NOMO-1 treated with dmso at 0.1 percent for 144 hours (cell line): ENCODE data around the gene CXCR3.
"Not testable (repeated sequence)": the region's sequence is repeated elsewhere in the genome, so short reads cannot be mapped to it uniquely, and the experiment has no call there.

Source experiments
- DNase-seq: peaks from one replicate; lab custom pipeline; 2025; ENCODE audit not compliant: unreplicated experiment; lab: John Stamatoyannopoulos, UW

CXCR3 gene

DNA sequence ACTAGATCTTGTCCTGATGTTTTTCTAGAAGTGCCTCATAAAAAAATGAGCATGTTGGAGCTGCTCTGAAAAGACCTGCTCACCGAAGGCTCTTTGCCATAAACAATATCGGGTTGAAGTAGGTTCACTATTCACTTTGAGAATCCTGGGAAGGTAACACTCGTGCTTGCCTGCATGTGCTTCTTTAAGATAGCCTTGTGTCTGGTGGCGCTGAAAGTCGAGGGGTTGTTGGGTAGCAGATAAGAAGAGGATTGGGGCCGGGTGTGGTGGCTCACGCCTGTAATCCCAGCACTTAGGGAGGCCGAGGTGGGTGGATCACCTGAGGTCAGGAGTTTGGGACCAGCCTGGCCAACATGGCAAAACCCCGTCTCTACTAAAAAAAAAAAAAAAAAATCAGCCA lies 6.6 kb downstream of the CXCR3 start:
- DNase-seq = not testable (repeated sequence)

DNA sequence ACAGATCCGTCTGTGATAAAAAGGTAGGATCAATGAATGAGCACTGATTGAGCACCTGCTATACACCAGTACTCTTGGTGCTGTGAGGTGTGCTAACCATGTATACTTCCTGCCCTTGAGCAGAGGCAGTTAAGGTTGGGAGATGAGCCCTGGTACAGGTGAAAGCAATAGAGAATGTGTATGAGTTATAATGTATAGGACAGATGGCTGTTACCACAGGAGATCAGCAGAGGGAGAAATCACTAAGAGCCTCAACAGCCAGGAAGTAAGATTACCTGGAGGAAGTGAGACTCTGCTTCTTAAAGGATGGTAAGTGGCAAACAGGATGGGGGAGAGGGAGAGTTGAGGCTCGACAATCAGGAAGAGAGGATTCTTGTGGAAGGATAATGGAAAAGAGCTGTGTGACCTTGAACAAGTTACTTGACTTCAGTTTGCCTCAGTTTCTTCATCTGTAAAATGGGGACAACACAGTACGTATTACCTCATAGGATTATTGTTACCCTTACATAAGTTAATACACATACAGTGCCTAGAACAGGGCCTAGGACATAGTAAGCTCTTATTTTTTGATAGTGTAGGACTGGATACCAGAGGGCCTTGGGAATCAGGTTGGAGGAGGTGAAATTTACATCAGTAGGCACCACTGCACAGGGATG lies 9.1 kb downstream of the CXCR3 start:
- DNase-seq = no peak

DNA sequence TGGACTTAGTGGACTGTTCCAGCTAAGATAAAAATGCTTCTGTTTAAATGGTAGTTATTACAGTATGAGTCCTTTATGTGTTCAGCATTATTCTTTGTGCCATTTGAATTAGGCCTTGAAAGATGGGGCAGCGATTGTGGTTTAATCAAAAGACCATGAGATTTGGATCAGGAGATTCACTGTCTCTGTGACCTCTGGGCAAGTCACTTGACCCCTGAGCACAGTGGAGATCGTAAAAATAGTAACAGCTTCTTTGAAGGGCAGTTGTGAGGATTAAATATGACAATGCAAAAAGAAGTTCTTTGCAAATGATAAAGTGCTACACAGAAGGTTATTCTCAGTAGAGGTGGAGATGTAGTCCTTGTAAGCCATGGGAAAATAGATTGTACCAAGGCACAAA lies 10.8 kb downstream of the CXCR3 start:
- no peak for DNase-seq

DNA sequence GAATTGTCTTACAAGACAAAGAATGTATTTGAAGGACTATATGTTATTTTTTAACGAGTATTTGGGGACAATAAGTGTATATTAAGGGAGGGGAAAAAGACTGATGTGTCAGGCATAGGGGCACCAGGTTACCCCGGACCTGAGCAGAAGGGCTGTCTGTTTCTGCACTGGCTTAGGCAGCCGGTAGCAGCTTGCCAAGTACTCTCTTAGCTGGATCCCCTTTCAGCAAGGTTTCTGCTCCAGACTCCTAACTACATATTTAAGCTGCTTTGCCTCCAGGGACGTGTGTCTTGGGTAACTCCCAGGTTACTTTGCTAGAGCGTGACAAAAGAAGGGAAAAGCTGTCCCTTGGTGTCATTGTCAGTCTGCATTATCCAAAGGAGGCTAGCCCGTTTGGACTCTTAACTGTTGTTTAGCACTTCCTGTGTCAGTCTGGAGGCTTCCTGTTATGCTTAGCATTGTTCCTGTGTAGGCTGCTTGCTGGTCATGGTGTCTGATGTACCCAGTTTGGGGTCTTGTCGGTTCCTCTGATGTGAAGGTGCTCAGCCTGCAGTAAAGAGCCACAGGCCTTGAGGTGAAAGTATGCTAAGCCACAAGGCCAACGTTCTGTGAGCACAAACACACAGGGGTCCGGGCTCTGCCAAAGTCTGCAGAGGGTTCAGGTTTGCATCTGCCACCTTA lies 11.6 kb downstream of the CXCR3 start:
- no peak for DNase-seq

DNA sequence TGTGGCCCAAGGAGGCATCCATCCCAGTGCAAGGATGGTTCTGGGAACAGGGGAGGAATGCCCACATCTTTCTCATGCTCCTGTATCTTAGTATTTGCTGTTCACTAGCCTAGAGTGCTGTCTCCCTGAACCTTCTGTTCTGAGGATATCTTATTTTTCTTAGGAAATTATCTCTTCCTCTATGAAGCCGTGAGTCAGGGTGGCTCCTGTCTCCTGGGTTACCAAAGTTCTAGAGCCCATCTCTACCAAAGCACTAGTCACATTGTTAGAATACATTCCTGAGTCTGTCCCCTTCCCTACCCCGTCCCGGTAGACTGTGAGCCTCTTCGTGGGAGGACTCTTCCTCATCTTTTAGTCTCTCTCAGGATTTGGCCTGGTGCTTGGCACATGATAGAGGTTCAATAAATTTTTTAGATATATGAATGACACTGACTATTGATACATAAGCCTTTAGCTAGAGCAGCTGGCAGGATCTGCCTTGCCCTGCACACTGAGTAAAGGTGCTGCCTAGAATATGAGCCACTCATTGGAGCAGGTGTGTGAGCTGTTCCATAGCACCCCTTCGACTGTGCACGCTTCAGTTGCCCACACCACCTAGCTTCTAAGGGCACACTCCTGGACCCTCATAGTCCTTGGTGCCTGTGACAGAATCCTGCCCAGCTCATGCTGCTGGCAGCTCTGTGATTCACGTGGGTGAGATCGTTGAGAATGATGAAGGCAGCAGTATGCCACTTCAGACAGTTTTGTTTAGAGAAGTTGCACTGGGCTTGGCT lies 13.3 kb downstream of the CXCR3 start:
- no peak for DNase-seq

DNA sequence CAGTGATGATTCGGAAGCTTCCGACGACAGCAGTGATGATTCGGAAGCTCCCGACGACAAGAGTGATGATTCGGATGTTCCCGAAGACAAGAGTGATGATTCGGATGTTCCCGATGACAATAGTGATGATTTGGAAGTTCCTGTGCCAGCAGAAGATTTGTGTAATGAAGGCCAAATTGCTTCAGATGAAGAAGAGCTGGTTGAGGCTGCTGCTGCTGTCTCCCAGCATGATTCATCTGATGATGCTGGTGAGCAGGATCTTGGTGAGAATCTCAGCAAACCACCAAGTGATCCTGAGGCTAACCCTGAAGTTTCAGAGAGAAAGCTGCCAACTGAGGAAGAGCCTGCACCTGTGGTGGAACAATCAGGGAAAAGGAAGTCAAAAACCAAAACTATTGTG lies 14.2 kb downstream of the CXCR3 start:
- no peak for DNase-seq

DNA sequence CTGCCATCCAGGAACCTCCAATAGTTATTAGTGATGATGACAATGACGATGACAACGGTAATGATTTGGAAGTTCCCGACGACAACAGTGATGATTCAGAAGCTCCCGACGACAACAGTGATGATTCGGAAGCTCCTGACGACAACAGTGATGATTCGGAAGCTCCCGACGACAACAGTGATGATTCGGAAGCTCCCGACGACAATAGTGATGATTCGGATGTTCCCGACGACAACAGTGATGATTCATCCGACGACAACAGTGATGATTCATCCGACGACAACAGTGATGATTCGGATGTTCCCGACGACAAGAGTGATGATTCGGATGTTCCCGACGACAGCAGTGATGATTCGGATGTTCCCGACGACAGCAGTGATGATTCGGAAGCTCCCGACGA lies 14.7 kb downstream of the CXCR3 start:
- no peak for DNase-seq

DNA sequence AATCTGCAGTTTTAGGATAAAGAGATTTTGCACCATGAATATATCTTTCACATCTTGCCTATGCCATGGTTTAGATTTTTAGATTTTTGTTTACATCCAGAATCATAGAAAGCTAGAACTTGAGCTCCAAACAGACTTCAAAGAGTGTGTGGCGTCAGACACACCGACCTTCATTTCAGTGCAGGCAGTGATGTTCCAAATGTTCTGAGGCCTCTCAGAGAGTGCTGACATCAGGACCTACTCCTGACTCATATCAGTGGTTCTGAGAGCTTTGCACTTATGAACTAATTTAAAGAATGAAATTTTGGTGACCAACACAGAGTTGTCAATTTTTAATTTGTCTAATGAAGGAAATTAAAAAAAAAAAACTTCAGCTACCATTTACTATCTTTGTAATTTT lies 18.3 kb downstream of the CXCR3 start:
- DNase-seq = no peak

DNA sequence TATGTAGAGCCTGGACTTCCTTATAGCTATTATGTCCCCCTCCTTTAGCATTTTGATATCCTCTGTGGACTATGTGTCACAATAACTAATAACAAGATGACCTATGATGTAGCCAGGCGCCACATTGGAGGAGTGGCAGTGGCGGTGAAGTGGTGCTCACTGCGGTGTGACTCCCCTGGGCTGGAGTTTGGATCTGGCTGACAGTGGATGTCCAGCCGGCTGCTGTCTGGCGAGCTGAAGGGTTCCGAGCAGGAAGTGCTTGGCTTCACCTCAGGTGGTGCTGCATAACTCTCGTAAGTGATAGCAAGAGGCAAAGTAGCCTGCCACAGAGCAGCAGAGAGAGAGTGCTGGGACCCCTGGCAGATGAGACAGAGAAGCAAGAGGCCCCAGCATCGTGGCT lies 25.1 kb downstream of the CXCR3 start:
- DNase-seq = not testable (repeated sequence)

DNA sequence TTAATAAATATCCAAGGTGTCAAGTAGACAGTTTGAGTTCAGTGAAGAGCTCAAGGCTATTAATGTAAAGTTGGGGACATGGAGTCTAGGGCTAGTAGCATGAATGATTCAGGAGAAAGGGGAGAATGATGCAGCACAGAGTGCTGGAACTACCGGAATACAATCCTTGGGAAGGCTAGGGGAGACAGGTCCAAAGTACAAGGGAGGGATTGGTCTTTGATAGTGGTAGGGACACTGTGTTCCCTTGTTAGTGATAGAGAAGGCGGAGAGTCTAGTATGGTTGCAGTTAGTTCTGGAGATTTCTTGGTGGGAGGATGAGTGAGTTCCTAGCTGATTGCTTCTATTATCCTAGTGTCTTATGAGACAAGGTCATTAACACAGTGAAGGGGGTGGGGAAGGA lies 31.4 kb downstream of the CXCR3 start:
- no peak for DNase-seq

DNA sequence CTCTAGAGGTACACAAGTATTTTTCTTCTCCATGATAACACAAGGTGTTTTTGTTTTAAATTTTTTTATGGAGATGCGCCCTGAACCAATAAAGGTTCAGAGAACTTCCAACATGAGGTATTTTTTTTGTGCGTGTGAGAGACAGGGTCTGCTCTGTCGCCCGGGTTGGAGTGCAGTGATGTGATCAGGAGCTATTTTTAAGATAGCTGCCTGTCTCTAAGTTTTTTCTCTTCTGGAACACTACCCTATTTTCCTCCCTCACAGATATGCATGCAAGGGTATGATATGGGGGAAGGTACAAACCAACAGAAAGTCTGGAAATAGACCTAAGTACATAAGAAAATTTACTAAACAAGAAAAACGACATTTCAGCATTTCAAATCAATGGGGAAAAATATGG lies 37.1 kb downstream of the CXCR3 start:
- no peak for DNase-seq

DNA sequence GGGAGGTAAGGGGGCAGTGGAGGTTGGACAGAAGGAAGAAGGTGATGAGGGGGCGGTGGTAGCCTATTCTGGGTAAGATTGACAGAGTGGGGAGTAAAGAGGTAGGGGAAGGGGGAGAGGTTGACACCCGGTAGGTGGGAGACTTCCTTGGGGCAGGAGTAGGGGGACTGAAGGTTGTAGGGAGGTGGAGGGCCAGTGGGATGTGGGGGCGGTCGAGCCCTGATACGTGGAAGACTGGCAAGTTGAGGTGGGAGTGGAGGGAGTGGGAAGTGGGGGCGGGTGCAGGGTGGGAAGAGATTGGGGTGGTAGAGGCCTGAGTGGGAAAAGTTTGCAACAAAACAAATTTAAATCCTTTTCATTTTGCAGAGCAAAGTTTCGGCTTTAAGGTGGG lies 38.3 kb downstream of the CXCR3 start:
- no peak for DNase-seq

DNA sequence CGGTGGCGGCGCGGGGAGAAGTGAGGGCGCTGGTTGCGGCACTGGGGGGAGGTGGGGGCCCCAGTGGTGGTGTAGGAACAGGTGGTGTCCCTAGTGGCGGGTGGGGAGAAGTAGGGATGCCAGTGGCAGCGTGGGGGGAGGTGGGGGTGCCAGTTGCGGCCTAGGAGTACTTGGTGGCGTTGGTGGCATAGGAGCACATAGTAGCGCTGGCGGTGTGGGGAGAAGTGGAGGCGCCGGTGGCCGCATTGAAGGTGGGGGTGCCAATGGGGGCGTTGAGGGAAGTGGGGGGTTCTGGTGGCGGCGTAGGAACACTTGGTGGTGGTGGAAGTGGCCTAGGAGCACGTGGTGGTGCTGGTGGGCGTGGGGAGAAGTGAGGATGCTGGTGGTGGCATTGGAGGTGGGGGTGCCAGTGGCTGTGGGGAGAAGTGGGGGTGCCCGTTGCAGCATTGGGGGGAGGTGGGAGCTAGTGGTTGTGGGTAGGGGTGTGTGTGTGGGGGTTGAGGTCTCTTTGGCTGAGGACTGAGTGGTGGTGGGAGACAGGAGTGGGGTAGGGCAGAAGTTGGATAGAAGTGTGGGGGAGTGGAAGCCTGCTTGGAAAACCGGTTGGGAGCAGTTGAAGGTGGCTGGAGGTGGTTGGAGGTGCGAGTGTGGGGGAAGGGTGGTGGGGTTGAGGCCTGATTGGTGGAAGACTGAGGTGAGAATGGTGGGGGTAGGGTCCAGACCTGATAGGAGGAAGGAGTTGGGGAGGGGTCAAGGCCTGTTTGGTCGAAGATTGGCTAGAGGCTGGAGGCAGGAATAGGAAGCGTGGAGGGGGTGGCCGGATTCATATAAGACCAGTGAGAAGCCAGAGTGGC lies 38.9 kb downstream of the CXCR3 start:
- no peak for DNase-seq

DNA sequence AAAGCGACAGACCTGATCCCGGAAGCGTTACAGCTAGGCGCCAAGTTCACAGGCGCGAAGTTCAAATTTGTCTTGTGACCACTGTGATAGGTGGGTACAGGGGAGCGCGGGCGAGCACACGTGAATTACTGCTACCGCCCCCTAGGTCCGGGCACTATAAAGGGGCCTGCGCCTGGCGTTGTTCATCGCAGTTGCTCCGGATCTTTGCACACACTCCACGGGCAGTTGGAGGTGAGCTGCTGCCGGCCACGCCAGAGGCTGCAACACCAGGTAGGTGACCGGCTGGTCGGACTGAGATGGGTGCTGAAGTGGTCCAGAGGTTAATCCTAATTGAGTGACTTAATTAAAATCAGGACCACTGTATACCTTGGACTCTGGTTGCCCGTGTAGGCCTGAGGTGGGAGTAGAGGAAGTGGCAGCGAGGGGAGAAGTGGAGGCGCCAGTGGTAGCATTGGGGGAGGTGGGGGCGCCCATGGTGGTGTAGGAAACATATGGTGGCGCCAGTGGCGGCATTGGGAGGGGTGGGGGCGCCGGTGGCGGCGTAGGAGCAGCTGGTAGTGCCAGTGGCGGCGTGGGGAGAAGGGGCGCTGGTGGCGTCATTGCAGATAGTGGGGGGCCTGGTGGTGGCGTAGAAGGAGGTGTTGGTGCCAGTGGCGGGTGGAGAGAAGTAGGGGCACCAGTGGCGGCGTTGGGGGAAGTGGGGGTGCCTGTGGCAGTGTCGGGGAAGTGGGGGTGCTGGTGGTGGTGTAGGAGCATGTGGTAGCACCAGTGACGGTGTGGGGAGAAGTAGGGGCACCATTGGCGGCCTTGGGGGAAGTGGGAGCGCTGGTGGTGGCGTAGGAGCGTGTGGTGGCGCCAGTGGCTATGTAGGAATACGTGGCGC lies 39.8 kb downstream of the CXCR3 start, which contains the start of gene GCNA:
Gene GCNA, plus strand, starts transcription at position 185 of the 883 bp plus-strand sequence. CDS start 2,385 bp downstream, outside the sequence.
- no peak for DNase-seq

DNA sequence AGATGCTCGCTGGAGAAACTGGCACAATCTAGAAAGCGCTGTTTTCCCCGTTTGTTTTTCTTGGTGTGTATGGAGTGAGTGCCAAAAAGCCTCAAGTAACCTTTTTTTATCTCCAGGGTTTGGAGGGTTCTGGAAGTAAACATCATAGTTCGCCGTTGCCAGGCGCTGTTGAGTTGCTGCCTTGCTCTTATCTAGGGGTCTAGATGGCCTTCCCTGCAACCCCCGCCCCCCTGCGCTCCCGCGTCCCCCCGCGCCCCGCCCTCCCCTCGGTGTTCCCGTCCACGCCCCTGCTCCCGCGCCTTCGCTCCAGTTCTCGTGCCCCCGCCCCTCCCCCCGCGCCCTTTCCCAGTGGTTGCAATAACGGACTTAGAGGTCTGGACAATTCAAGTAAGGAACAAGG lies 40.6 kb downstream of the CXCR3 start:
- DNase-seq = no peak

DNA sequence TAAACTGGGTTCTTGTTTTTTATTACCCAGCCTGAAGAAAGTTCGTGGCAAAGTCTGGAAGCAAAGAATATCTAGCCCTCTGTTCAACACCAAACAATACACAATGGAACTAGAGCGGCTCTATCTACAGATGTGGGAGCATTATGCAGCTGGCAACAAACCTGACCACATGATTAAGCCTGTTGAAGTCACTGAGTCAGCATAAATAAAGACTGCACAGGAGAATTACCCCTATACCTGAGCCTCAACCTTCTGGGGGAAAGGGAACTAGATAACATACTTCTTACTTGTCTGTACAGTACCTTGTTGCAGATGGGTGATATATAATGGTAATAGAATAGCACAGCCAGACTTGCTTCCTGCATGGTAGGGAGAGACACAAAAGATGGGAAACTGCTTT lies 44.7 kb downstream of the CXCR3 start:
- no peak for DNase-seq

DNA sequence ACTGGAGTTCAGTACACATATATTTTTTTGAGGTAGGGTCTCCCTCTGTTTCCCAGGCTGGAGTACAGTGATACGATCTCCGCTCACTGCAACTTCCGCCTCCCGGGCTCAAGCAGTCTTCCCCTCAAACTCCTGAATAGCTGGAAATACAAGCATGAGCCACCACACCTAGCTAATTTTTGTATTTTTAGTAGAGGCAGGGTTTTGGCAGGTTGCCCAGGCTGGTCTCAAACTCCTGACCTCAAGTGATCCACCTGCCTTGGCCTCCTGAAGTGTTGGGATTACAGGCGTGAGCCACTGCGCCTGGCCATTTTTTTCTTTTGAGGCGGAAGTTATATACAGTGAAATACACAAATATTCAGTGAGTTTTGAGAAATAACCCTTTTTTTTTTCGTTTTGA lies 46.9 kb downstream of the CXCR3 start:
- not testable (repeated sequence) for DNase-seq
